ENCODE measurements around the gene DDI1. TPM values are rescaled to one million over a fixed set of nuclear protein-coding genes. Genes with fewer than 3 reads are reported as not detected.
"Not testable (repeated sequence)": the region's sequence is repeated elsewhere in the genome, so short reads cannot be mapped to it uniquely, and the experiment has no call there.

Gene DDI1
- total RNA-seq, 3 donors from 2014 or later = not detected

DNA sequence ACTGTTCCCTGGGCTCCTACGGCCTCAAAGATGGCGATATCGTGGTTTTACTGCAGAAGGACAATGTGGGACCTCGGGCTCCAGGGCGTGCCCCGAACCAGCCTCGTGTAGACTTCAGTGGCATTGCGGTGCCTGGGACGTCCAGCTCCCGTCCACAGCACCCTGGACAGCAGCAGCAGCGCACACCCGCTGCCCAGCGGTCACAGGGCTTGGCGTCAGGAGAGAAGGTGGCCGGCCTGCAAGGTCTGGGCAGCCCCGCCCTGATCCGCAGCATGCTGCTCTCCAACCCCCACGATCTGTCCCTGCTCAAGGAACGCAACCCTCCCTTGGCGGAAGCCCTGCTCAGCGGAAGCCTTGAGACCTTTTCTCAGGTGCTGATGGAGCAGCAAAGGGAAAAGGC, 555 bp downstream of the DDI1 start:
- Histone ChIP-seq H3K27me3 (no peaks in the 10 kb centered on the region), H3K4me1 (no peaks in the 10 kb centered on the region), H3K9me3 (no peaks in the 10 kb centered on the region), H3K4me3 (no peak overlapping the region), H3K27ac (no peak overlapping the region), H3K36me3 (no peaks in the 10 kb centered on the region)
- TF ChIP-seq POLR2A (IDR thresholded peaks at IDR 0.05) (no peak), POLR2AphosphoS5 (IDR thresholded peaks at IDR 0.05) (no peak)
- TF ChIP-seq, protein P1, sequence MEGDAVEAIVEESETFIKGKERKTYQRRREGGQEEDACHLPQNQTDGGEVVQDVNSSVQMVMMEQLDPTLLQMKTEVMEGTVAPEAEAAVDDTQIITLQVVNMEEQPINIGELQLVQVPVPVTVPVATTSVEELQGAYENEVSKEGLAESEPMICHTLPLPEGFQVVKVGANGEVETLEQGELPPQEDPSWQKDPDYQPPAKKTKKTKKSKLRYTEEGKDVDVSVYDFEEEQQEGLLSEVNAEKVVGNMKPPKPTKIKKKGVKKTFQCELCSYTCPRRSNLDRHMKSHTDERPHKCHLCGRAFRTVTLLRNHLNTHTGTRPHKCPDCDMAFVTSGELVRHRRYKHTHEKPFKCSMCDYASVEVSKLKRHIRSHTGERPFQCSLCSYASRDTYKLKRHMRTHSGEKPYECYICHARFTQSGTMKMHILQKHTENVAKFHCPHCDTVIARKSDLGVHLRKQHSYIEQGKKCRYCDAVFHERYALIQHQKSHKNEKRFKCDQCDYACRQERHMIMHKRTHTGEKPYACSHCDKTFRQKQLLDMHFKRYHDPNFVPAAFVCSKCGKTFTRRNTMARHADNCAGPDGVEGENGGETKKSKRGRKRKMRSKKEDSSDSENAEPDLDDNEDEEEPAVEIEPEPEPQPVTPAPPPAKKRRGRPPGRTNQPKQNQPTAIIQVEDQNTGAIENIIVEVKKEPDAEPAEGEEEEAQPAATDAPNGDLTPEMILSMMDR (IDR thresholded peaks at IDR 0.05) = no peak
- intact Hi-C loops (cut with DNase I; ENCODE audit: low total_unique reads) = no loop called here
- no peak for DNase-seq (ENCODE audit: low spot score in 2 of 2)

DNA sequence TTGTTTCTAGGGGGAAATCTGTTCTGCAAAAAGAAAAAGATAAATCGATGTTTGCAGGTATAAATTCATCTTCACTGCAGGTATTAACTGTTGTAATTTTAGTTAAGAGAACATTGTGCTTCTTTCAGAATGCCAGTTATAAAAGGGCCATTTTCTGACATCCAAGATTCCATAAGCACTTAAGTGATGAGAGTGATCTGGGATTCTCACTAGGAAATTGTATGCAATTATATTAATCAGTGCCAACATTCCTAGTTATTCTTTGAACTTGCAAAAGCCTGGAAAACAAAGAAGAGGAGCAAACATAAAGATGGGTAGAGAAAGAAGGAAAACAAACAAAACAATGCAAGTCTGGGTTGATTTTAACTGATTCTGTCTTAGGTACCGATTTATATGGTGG, 5.4 kb downstream of the DDI1 start:
- H3K4me1 ChIP-seq = no peaks in the 10 kb centered on the region
- no peaks in the 10 kb centered on the region for H3K9me3 ChIP-seq
- H3K27me3 ChIP-seq = no peaks in the 10 kb centered on the region
- no peak for TF ChIP-seq POLR2AphosphoS5 (IDR thresholded peaks at IDR 0.05)
- TF ChIP-seq POLR2A (IDR thresholded peaks at IDR 0.05) = no peak
- TF ChIP-seq, protein P1 (IDR thresholded peaks at IDR 0.05) = no peak
- DNase-seq (ENCODE audit: low spot score in 2 of 2) = no peak
- H3K27ac ChIP-seq = no peak overlapping the region
- no peaks in the 10 kb centered on the region for H3K36me3 ChIP-seq
- intact Hi-C loops (cut with DNase I; ENCODE audit: low total_unique reads) = no loop called here
- H3K4me3 ChIP-seq = no peak overlapping the region

DNA sequence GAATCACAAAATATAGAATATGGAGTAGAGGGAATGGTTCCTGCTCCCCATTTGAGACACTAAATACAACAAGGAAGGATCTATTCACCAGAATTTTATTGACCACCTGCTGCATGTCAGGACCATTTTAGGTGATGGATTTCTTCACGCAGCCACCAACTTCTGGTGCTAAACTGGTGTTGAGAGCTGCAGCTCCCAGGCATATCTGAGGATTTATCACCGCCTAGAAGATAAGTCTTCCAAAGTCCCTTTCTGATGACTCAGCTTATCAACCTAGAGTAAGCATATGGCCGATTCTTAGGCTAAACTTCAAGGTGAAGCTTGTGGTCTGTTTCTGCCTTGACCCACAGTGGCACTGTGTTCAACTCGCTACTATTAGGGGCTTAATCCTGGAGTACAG, 6.7 kb downstream of the DDI1 start:
- intact Hi-C loops (cut with DNase I; ENCODE audit: low total_unique reads) = no loop called here
- Histone ChIP-seq H3K9me3 (no peaks in the 10 kb centered on the region), H3K36me3 (no peaks in the 10 kb centered on the region), H3K4me3 (no peak overlapping the region), H3K27me3 (no peaks in the 10 kb centered on the region), H3K4me1 (no peaks in the 10 kb centered on the region), H3K27ac (no peak overlapping the region)
- TF ChIP-seq, protein P1 (IDR thresholded peaks at IDR 0.05) = no peak
- TF ChIP-seq POLR2AphosphoS5 (IDR thresholded peaks at IDR 0.05) = no peak
- TF ChIP-seq POLR2A (IDR thresholded peaks at IDR 0.05) = no peak
- DNase-seq (ENCODE audit: low spot score in 2 of 2) = no peak

DNA sequence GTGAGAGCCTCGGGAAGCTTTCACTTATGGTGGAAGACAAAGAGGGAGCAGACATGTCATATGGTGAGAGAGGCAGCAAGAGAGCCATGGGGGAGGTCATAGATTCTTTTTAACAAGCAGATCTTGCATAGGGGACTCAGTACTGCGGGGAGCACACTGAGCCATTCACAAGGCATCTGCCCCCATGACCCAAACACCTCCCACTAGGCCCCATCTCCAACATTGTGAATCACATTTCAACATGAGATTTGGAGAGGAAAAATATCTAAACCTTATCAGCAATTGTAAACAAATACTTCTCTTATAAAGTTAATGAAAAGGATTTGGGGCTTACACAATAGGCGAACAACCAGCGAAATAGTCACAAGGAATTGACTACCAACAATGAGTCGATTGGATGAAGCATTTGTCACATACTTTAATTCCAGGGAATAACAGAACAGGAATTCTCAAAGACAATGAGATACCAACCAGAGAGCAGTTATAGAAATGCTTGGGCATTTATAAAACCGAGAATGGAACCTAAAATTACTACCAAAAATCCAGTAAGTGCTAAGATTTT, 7.3 kb downstream of the DDI1 start:
- Histone ChIP-seq H3K27ac (no peak overlapping the region), H3K27me3 (no peaks in the 10 kb centered on the region), H3K4me1 (no peaks in the 10 kb centered on the region), H3K9me3 (no peaks in the 10 kb centered on the region), H3K4me3 (no peak overlapping the region), H3K36me3 (no peaks in the 10 kb centered on the region)
- intact Hi-C loops (cut with DNase I; ENCODE audit: low total_unique reads) = no loop called here
- DNase-seq (ENCODE audit: low spot score in 2 of 2) = no peak
- TF ChIP-seq, protein P1 (IDR thresholded peaks at IDR 0.05) = no peak
- TF ChIP-seq POLR2A (IDR thresholded peaks at IDR 0.05) (no peak), POLR2AphosphoS5 (IDR thresholded peaks at IDR 0.05) (no peak)

DNA sequence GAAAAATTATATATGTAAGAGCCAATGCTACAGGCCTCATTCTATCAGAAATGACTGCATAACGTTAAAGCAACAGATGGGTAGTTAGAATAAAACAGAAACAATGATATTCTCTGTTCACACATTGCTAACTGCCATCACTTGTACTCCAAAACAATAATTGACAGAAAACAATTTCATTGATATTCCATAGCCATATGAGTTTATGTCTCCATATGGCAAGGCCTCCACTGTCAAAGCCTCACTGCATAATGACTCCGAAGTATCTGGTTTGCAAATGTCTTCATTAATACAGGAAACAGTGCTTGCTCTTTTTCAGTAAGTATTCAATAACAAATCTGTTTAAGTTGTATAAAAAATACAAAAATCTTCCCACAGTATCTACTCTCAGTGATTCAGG, 9.9 kb downstream of the DDI1 start:
- Histone ChIP-seq H3K27ac (no peak overlapping the region), H3K4me3 (no peak overlapping the region), H3K27me3 (no peaks in the 10 kb centered on the region), H3K9me3 (no peaks in the 10 kb centered on the region), H3K36me3 (no peaks in the 10 kb centered on the region), H3K4me1 (no peaks in the 10 kb centered on the region)
- intact Hi-C loops (cut with DNase I; ENCODE audit: low total_unique reads) = no loop called here
- DNase-seq (ENCODE audit: low spot score in 2 of 2) = no peak
- TF ChIP-seq POLR2AphosphoS5 (IDR thresholded peaks at IDR 0.05) = no peak
- TF ChIP-seq, protein P1 (IDR thresholded peaks at IDR 0.05) = no peak
- TF ChIP-seq POLR2A (IDR thresholded peaks at IDR 0.05) = no peak

DNA sequence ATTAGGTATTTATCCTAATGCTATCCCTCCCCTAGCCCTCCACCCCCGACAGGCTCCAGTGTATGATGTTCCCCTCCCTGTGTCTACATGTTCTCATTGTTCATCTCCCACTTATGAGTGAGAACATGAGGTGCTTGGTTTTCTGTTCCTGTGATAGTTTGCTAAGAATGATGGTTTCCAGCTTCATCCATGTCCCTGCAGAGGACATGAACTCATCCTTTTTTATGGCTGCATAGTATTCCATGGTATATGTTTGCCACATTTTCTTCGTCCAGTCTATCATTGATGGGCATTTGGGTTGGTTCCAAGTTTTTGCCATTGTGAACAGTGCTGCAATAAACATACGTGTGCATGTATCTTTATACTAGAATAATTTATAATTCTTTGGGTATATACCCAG, 10.4 kb downstream of the DDI1 start:
- intact Hi-C loops (cut with DNase I; ENCODE audit: low total_unique reads); H3K27ac ChIP-seq; H3K4me1 ChIP-seq; H3K27me3 ChIP-seq; H3K36me3 ChIP-seq; H3K9me3 ChIP-seq; H3K4me3 ChIP-seq; DNase-seq (ENCODE audit: low spot score in 2 of 2): not testable (repeated sequence)

Data from breast epithelium (tissue), 4 donors.